ENCODE data around the gene TWNK.
A peak's percentile ranks its signal among the peaks of the same experiment; 100 is the strongest.

Gene TWNK

GRCh38 chr10:101011517-101012423 lies 24.4 kb downstream of the TWNK start:
- no peak for DNase-seq (ENCODE audit: low read depth in 2 of 2)

- DNase-seq (ENCODE audit: low read depth in 2 of 2) = peak; percentile 67 to 79
Observed at GRCh38 chr10:101012525-101013364, 25.4 kb downstream of the TWNK start.

- DNase-seq (ENCODE audit: low read depth in 2 of 2) = no peak
Observed at GRCh38 chr10:101013365-101013825, 26.1 kb downstream of the TWNK start.

- peak; percentile 49 to 80 for DNase-seq (ENCODE audit: low read depth in 2 of 2)
Observed at GRCh38 chr10:101014230-101014884, 27.0 kb downstream of the TWNK start.

GRCh38 chr10:101014966-101015581 lies 27.7 kb downstream of the TWNK start:
- DNase-seq (ENCODE audit: low read depth in 2 of 2) = no peak

GRCh38 chr10:101015582-101015973 lies 28.2 kb downstream of the TWNK start:
- no peak for DNase-seq (ENCODE audit: low read depth in 2 of 2)

GRCh38 chr10:101016814-101017213 lies 29.5 kb downstream of the TWNK start:
- DNase-seq (ENCODE audit: low read depth in 2 of 2) = no peak

GRCh38 chr10:101018118-101018599 lies 30.8 kb downstream of the TWNK start:
- no peak for DNase-seq (ENCODE audit: low read depth in 2 of 2)

GRCh38 chr10:101018600-101019439 lies 31.5 kb downstream of the TWNK start:
- peak in 1 of 2 donors; percentile 81 for DNase-seq (ENCODE audit: low read depth in 2 of 2)

GRCh38 chr10:101019440-101019703 lies 32.0 kb downstream of the TWNK start:
- no peak for DNase-seq (ENCODE audit: low read depth in 2 of 2)

- DNase-seq (ENCODE audit: low read depth in 2 of 2) = no peak
Observed at GRCh38 chr10:101020427-101021075, 33.2 kb downstream of the TWNK start.

- no peak for DNase-seq (ENCODE audit: low read depth in 2 of 2)
Observed at GRCh38 chr10:101021239-101021638, 33.9 kb downstream of the TWNK start.

- no peak for DNase-seq (ENCODE audit: low read depth in 2 of 2)
Observed at GRCh38 chr10:101021692-101022251, 34.4 kb downstream of the TWNK start.

- DNase-seq (ENCODE audit: low read depth in 2 of 2) = no peak
Observed at GRCh38 chr10:101022967-101023705, 35.8 kb downstream of the TWNK start.

- no peak for DNase-seq (ENCODE audit: low read depth in 2 of 2)
Observed at GRCh38 chr10:101027106-101027720, 39.9 kb downstream of the TWNK start.

GRCh38 chr10:101028446-101029337 lies 41.3 kb downstream of the TWNK start:
- DNase-seq (ENCODE audit: low read depth in 2 of 2) = no peak

- no peak for DNase-seq (ENCODE audit: low read depth in 2 of 2)
Observed at GRCh38 chr10:101029520-101030295, 42.4 kb downstream of the TWNK start.
